ENCODE results near the gene PNPLA6. TPM values are rescaled to one million over a fixed set of nuclear protein-coding genes. Genes with fewer than 3 reads are reported as not detected.

The PNPLA6 gene
- total and polyA plus RNA-seq, 2 experiments from 2014 or later: 66.6 to 135 TPM

- TF ChIP-seq CTCF (conservative IDR thresholded peaks at IDR 0.05; ENCODE audit: low read depth in 2 of 2): no peak
Measured at GRCh38 chr19:7505682-7506384, 29.7 kb upstream of the PNPLA6 start (continued).

- no peaks in the 10 kb centered on the region for H3K36me3 Mint-ChIP-seq (ENCODE audit: low read depth)
- peaks cover 22% of the 10 kb centered on the region for H3K27me3 Mint-ChIP-seq (ENCODE audit: insufficient read depth, low read depth, poor library complexity)
Measured at GRCh38 chr19:7506385-7507328, 28.9 kb upstream of the PNPLA6 start.

GRCh38 chr19:7507884-7508283, 27.6 kb upstream of the PNPLA6 start:
- Histone ChIP-seq H3K27me3 (ENCODE audit: insufficient read depth) (peaks cover 3% of the 10 kb centered on the region; the same call in 1 of the 2 replicates), H3F3A (replicated peaks; ENCODE audit: low read depth) (peaks cover 10% of the 10 kb centered on the region; the same call in 1 of the 2 replicates), H3K4me3 (no peak overlapping the region), H4K20me1 (replicated peaks; ENCODE audit: insufficient read depth) (no peaks in the 10 kb centered on the region), H3K27ac (ENCODE audit: low read depth) (no peak overlapping the region), H3K36me3 (ENCODE audit: insufficient read depth) (no peaks in the 10 kb centered on the region), H3K4me2 (no peak overlapping the region), H3K79me2 (replicated peaks; ENCODE audit: insufficient read depth) (no peaks in the 10 kb centered on the region), H3K4me1 (ENCODE audit: insufficient read depth) (peaks cover 15% of the 10 kb centered on the region), H3K9me2 (ENCODE audit: insufficient read depth) (peaks cover 3% of the 10 kb centered on the region; the same call in 1 of the 2 replicates), H2AFZ (no peak overlapping the region)
- peaks cover 21% of the 10 kb centered on the region for H3K27me3 Mint-ChIP-seq (ENCODE audit: insufficient read depth, low read depth, poor library complexity)
- ATAC-seq: peak; percentile 68
- peaks cover 16% of the 10 kb centered on the region for H3K4me1 Mint-ChIP-seq
- no peak overlapping the region for H3K4me3 Mint-ChIP-seq
- H3K9me3 Mint-ChIP-seq: no peaks in the 10 kb centered on the region
- DNase-seq (ENCODE audit: low spot score): peak; percentile 98
- peak overlapping the region; percentile 62; the same call in 1 of the 2 replicates for H3K27ac Mint-ChIP-seq
- H3K36me3 Mint-ChIP-seq (ENCODE audit: low read depth): no peaks in the 10 kb centered on the region
- TF ChIP-seq ZNF114 (CRISPR knock-in tag; IDR thresholded peaks at IDR 0.05): no peak
- TF ChIP-seq POLR2AphosphoS5 (IDR thresholded peaks at IDR 0.05; ENCODE audit: low read depth): peak; percentile 41; the same call in 1 of the 2 replicates
- TF ChIP-seq REST (IDR thresholded peaks at IDR 0.05; ENCODE audit: unreplicated experiment): no peak

More at GRCh38 chr19:7506385-7507328, 28.9 kb upstream of the PNPLA6 start:
- H3K4me1 Mint-ChIP-seq: peaks cover 16% of the 10 kb centered on the region
- no peaks in the 10 kb centered on the region for H3K9me3 Mint-ChIP-seq
- H3K27me3 ChIP-seq (ENCODE audit: insufficient read depth): peaks cover 15% of the 10 kb centered on the region
- ATAC-seq (peak; percentile 82), DNase-seq (ENCODE audit: low spot score) (peak; percentile 100)
- H3K79me2 ChIP-seq (replicated peaks; ENCODE audit: insufficient read depth): no peaks in the 10 kb centered on the region
- peak overlapping the region; percentile 84; the same call in 1 of the 2 replicates for H3K27ac Mint-ChIP-seq
- H3K27ac ChIP-seq (ENCODE audit: low read depth): no peak overlapping the region
- peaks cover 10% of the 10 kb centered on the region; the same call in 1 of the 2 replicates for H3F3A ChIP-seq (replicated peaks; ENCODE audit: low read depth)
- 0 out of 2 replicates have a peak overlapping the region, but pooled peaks have one; percentile 35 for H3K4me3 ChIP-seq
- H2AFZ ChIP-seq: peak overlapping the region; percentile 83; the same call in 1 of the 2 replicates
- H4K20me1 ChIP-seq (replicated peaks; ENCODE audit: insufficient read depth): no peaks in the 10 kb centered on the region
- peak overlapping the region; percentile 74 for H3K4me2 ChIP-seq
- peaks cover 3% of the 10 kb centered on the region; the same call in 1 of the 2 replicates for H3K9me2 ChIP-seq (ENCODE audit: insufficient read depth)
- H3K36me3 ChIP-seq (ENCODE audit: insufficient read depth): no peaks in the 10 kb centered on the region
- peak overlapping the region; percentile 73 for H3K4me3 Mint-ChIP-seq
- H3K4me1 ChIP-seq (ENCODE audit: insufficient read depth): peaks cover 15% of the 10 kb centered on the region
- TF ChIP-seq ZNF331 (CRISPR knock-in tag; IDR thresholded peaks at IDR 0.05; ENCODE audit: low read depth): no peak
